ENCODE data around the gene SEZ6L2.

Gene SEZ6L2

DNA sequence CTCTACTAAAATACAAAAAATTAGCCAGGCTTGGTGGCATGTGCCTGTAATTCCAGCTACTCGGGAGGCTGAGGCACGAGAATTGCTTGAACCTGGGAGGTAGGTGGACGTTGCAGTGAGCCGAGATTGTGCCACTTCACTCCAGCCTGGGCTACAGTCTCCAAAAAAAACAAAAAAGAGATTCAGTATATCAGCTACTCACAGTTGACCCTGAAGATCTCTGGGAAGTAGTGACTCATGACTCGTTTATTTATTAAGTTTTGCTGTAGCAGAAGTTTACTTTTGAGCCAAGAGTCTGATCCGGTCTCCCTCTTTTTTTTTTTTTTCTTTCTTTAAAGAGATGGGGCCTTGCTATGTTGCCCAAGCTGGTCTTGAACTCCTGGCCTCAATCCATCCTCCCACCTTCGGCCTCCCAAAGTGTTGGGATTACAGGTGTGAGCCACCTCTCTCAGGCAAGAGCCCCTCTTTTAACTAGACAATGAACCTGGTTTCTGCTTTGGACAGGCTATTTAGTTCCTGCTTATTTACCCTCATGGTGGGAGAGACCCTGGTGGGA is 74.7 kb downstream of the SEZ6L2 start:
- no peaks in the 10 kb centered on the region for H3K27me3 ChIP-seq
- H3K9me3 ChIP-seq: no peaks in the 10 kb centered on the region
- H3K4me1 ChIP-seq: no peaks in the 10 kb centered on the region; the same call in 1 of the 2 replicates
- DNase-seq: no peak
- no peak overlapping the region for H3K4me3 ChIP-seq (ENCODE audit: low read depth, low read length)
- TF ChIP-seq, protein P1, sequence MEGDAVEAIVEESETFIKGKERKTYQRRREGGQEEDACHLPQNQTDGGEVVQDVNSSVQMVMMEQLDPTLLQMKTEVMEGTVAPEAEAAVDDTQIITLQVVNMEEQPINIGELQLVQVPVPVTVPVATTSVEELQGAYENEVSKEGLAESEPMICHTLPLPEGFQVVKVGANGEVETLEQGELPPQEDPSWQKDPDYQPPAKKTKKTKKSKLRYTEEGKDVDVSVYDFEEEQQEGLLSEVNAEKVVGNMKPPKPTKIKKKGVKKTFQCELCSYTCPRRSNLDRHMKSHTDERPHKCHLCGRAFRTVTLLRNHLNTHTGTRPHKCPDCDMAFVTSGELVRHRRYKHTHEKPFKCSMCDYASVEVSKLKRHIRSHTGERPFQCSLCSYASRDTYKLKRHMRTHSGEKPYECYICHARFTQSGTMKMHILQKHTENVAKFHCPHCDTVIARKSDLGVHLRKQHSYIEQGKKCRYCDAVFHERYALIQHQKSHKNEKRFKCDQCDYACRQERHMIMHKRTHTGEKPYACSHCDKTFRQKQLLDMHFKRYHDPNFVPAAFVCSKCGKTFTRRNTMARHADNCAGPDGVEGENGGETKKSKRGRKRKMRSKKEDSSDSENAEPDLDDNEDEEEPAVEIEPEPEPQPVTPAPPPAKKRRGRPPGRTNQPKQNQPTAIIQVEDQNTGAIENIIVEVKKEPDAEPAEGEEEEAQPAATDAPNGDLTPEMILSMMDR (IDR thresholded peaks at IDR 0.05; ENCODE audit: low read depth, low read length): no peak
- H3K36me3 ChIP-seq: peaks cover 10% of the 10 kb centered on the region

DNA sequence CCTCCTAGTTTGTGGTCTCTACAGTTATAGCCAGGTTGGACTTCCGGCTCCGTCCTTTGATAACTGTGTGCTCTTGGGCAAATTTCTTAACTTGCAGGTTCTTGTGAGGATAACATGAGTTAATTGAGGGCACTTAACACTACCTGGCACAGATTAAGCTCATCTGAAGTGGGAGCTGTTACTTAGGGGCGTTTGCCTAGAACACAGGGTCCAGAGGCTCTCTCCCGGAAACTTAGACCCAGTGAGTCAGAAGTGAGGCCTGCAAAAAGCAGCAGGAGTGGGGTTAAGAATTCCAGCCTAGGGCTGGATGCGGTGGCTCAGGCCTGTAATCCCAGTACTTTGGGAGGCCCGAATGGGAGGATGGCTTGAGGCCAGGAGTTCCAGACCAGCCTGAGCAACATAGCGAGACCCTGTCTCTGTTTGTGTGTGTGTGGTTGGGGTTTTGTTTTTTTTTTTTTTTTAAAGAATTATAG is 77.7 kb downstream of the SEZ6L2 start:
- no peak overlapping the region for H3K4me3 ChIP-seq (ENCODE audit: low read depth, low read length)
- DNase-seq: no peak

More for the DNA sequence above, 77.7 kb downstream of the SEZ6L2 start:
- peaks cover 36% of the 10 kb centered on the region for H3K36me3 ChIP-seq
- H3K27me3 ChIP-seq: no peaks in the 10 kb centered on the region
- TF ChIP-seq, protein P1 (IDR thresholded peaks at IDR 0.05; ENCODE audit: low read depth, low read length): no peak
- H3K9me3 ChIP-seq: no peaks in the 10 kb centered on the region
- H3K4me1 ChIP-seq: no peaks in the 10 kb centered on the region; the same call in 1 of the 2 replicates
